Tibial artery (tissue), 4 donors: ENCODE measurements around the gene KCNH2.

Experiments
- DNase-seq, 2 donors: peaks; one replicate each; pipeline ENCODE4 v3.0.0-alpha.2; 2019
- H3K27ac ChIP-seq, 2 donors: fragments of 200-600 bp; sonication (generic) in 1 of 2; 1 replicate in 1 of 2; 2 replicates in 1 of 2; pipeline ENCODE4 v1.5.1; 2018 to 2019; ENCODE audit warnings: mild to moderate bottlenecking in 1 of 2
- H3K27me3 ChIP-seq, 2 donors: fragments of 200-600 bp; sonication (generic) in 1 of 2; one replicate each; pipeline versions ENCODE4 v1.5.1 to v1.6.0; 2016 to 2019
- H3K36me3 ChIP-seq, 3 donors: fragments of 200-600 bp; sonication (generic) in 2 of 3; one replicate each; pipeline ENCODE4 v1.5.1; 2016 to 2019; ENCODE audit warnings: mild to moderate bottlenecking in 2 of 3
- H3K4me1 ChIP-seq, 4 donors: fragments of 200-600 bp; sonication (generic) in 2 of 4; 1 replicate in 3 of 4; 2 replicates in 1 of 4; pipeline ENCODE4 v1.5.1; 2016 to 2019
- H3K4me3 ChIP-seq, 2 donors: fragments of 200-600 bp; sonication (generic) in 1 of 2; 1 replicate in 1 of 2; 2 replicates in 1 of 2; pipeline ENCODE4 v1.5.1; 2018 to 2019; ENCODE audit warnings: mild to moderate bottlenecking in 2 of 2
- H3K9me3 ChIP-seq, 3 donors: fragments of 200-600 bp; sonication (generic) in 1 of 3; one replicate each; pipeline ENCODE4 v1.5.1; 2016 to 2019
- CTCF ChIP-seq, 2 experiments: fragments of 200-600 bp in 1 of 2; fragments of 450-650 bp in 1 of 2; IDR thresholded peaks; one replicate each; pipeline ENCODE4 v1.5.1; 2017 to 2019; ENCODE audit warnings: antibody characterized with exemption in 2 of 2, mild to moderate bottlenecking in 1 of 2, moderate library complexity in 1 of 2
- intact Hi-C: fragments of 100-400 bp; cut with DNase I; formaldehyde crosslinking; loops from one replicate; pipeline ENCODE4 v1.15.0; 2023; ENCODE audit warnings: low total_unique reads

KCNH2 gene

GRCh38 chr7:150927956-150928344 is 50.2 kb downstream of the KCNH2 start:
- no peaks in the 10 kb centered on the region for H3K4me1 ChIP-seq
- no peak overlapping the region for H3K27ac ChIP-seq
- H3K27me3 ChIP-seq: peaks cover 0 to 13% of the 10 kb centered on the region in 2 donors
- no peaks in the 10 kb centered on the region for H3K36me3 ChIP-seq
- no peak for DNase-seq
- H3K9me3 ChIP-seq: no peaks in the 10 kb centered on the region
- TF ChIP-seq CTCF (IDR thresholded peaks at IDR 0.05): no peak
- H3K4me3 ChIP-seq: no peak overlapping the region
- intact Hi-C loops: no loop called here

GRCh38 chr7:150927157-150927955 is 50.8 kb downstream of the KCNH2 start:
- Histone ChIP-seq H3K4me1 (no peaks in the 10 kb centered on the region), H3K27ac (no peak overlapping the region), H3K36me3 (no peaks in the 10 kb centered on the region), H3K9me3 (no peaks in the 10 kb centered on the region), H3K4me3 (no peak overlapping the region), H3K27me3 (peaks cover 0 to 12% of the 10 kb centered on the region in 2 donors)
- TF ChIP-seq CTCF (IDR thresholded peaks at IDR 0.05): no peak
- intact Hi-C loops: no loop called here
- no peak for DNase-seq

- H3K9me3 ChIP-seq: no peaks in the 10 kb centered on the region
- no peak for TF ChIP-seq CTCF (IDR thresholded peaks at IDR 0.05)
- H3K27ac ChIP-seq: no peak overlapping the region
- no peak overlapping the region for H3K4me3 ChIP-seq
- DNase-seq: no peak
- H3K36me3 ChIP-seq: no peaks in the 10 kb centered on the region
- no peaks in the 10 kb centered on the region for H3K4me1 ChIP-seq
- intact Hi-C loops: no loop called here
- peaks cover 0 to 2% of the 10 kb centered on the region in 2 donors for H3K27me3 ChIP-seq
Measured at GRCh38 chr7:150926066-150926465, 52.1 kb downstream of the KCNH2 start.

GRCh38 chr7:150924369-150924781 is 53.7 kb downstream of the KCNH2 start:
- no peaks in the 10 kb centered on the region for H3K36me3 ChIP-seq
- H3K27me3 ChIP-seq: peaks cover 0 to 8% of the 10 kb centered on the region in 2 donors
- no peak overlapping the region for H3K4me3 ChIP-seq
- DNase-seq: no peak
- H3K4me1 ChIP-seq: no peaks in the 10 kb centered on the region
- TF ChIP-seq CTCF (IDR thresholded peaks at IDR 0.05): no peak
- no peak overlapping the region for H3K27ac ChIP-seq
- no peaks in the 10 kb centered on the region for H3K9me3 ChIP-seq
- intact Hi-C loops: no loop called here

- Histone ChIP-seq H3K36me3 (no peaks in the 10 kb centered on the region), H3K4me3 (no peak overlapping the region), H3K9me3 (no peaks in the 10 kb centered on the region), H3K27me3 (peaks cover 0 to 8% of the 10 kb centered on the region in 2 donors), H3K27ac (no peak overlapping the region), H3K4me1 (no peaks in the 10 kb centered on the region)
- no peak for TF ChIP-seq CTCF (IDR thresholded peaks at IDR 0.05)
- intact Hi-C loops: no loop called here
- no peak for DNase-seq
Measured at GRCh38 chr7:150923802-150924201, 54.3 kb downstream of the KCNH2 start.
